HepG2 (cell line): ENCODE data around the gene ACSM5. TPM values are rescaled to one million over a fixed set of nuclear protein-coding genes. Genes with fewer than 3 reads are reported as not detected.

Source experiments
- AGO1 ChIP-seq: fragments of 200-400 bp; formaldehyde crosslinking; IDR thresholded peaks from 2 replicates; pipeline ENCODE4 v1.6.1; 2017; ENCODE audit warnings: mild to moderate bottlenecking, low read depth, low read length, moderate library complexity; ENCODE audit not compliant: poor library complexity, severe bottlenecking
- ETV6 ChIP-seq: sonication (generic); formaldehyde crosslinking; conservative IDR thresholded peaks from 2 replicates; pipeline ENCODE4 v1.4.0; 2020; ENCODE audit warnings: missing genetic modification reagents
- FOXJ3 ChIP-seq: sonication (generic); formaldehyde crosslinking; IDR thresholded peaks from 2 replicates; pipeline ENCODE4 v1.4.0; 2020; ENCODE audit warnings: missing genetic modification reagents, mild to moderate bottlenecking, borderline replicate concordance
- HMGA1 ChIP-seq: sonication (generic); formaldehyde crosslinking; conservative IDR thresholded peaks from 2 replicates; pipeline ENCODE4 v1.4.0; 2020; ENCODE audit warnings: missing genetic modification reagents
- HNF4G ChIP-seq, 2 experiments: sonication (generic) in 1 of 2; formaldehyde crosslinking in 1 of 2; IDR thresholded peaks; 2 replicates each; pipeline versions ENCODE4 v1.4.0 to v1.6.1; 2011 to 2020; ENCODE audit warnings: borderline replicate concordance in 2 of 2, low read depth in 2 of 2, mild to moderate bottlenecking in 2 of 2, low read length in 1 of 2, missing genetic modification reagents in 1 of 2, moderate library complexity in 1 of 2
- KMT2B ChIP-seq: IDR thresholded peaks from 2 replicates; pipeline ENCODE4 v1.6.1; 2016; ENCODE audit warnings: missing genetic modification reagents, missing compliant biosample characterization
- RFXAP ChIP-seq: sonication (generic); formaldehyde crosslinking; IDR thresholded peaks from 2 replicates; pipeline ENCODE4 v1.4.0; 2020; ENCODE audit warnings: missing genetic modification reagents, borderline replicate concordance
- TMF1 ChIP-seq: sonication (generic); formaldehyde crosslinking; IDR thresholded peaks from 2 replicates; pipeline ENCODE4 v1.8.1; 2022; ENCODE audit warnings: low read depth, missing genetic modification reagents
- ZEB1 ChIP-seq: IDR thresholded peaks from 2 replicates; pipeline ENCODE4 v1.6.1; 2012; ENCODE audit warnings: mild to moderate bottlenecking, low read depth, inconsistent platforms; ENCODE audit not compliant: insufficient replicate concordance
- ZFP82 ChIP-seq: sonication (generic); formaldehyde crosslinking; IDR thresholded peaks from 2 replicates; pipeline ENCODE4 v1.5.1; 2020; ENCODE audit warnings: mild to moderate bottlenecking, missing genetic modification reagents, borderline replicate concordance
- ZNF251 ChIP-seq: sonication (generic); formaldehyde crosslinking; IDR thresholded peaks from 2 replicates; pipeline ENCODE4 v1.9.0; 2021; ENCODE audit warnings: mild to moderate bottlenecking, missing genetic modification reagents
- ZNF501 ChIP-seq: sonication (generic); formaldehyde crosslinking; IDR thresholded peaks from 2 replicates; pipeline ENCODE4 v1.5.1; 2020; ENCODE audit warnings: mild to moderate bottlenecking, moderate library complexity, missing genetic modification reagents
- ZNF547 ChIP-seq: sonication (generic); formaldehyde crosslinking; IDR thresholded peaks from 2 replicates; pipeline ENCODE4 v1.5.1; 2020; ENCODE audit warnings: mild to moderate bottlenecking, missing genetic modification reagents
- ZNF557 ChIP-seq: sonication (generic); formaldehyde crosslinking; IDR thresholded peaks from 2 replicates; pipeline ENCODE4 v1.4.0; 2020; ENCODE audit warnings: missing genetic modification reagents
- ZNF569 ChIP-seq: sonication (generic); formaldehyde crosslinking; IDR thresholded peaks from 2 replicates; pipeline ENCODE4 v1.5.0; 2020; ENCODE audit warnings: mild to moderate bottlenecking, missing genetic modification reagents, moderate library complexity, borderline replicate concordance
- ZNF598 ChIP-seq: sonication (generic); formaldehyde crosslinking; IDR thresholded peaks from 2 replicates; pipeline ENCODE4 v1.5.1; 2020; ENCODE audit warnings: mild to moderate bottlenecking, missing genetic modification reagents, borderline replicate concordance
- ZNF660 ChIP-seq: sonication (generic); formaldehyde crosslinking; IDR thresholded peaks from 2 replicates; pipeline ENCODE4 v1.5.1; 2020; ENCODE audit warnings: mild to moderate bottlenecking, low read depth, missing genetic modification reagents, borderline replicate concordance
- ZNF839 ChIP-seq: sonication (generic); formaldehyde crosslinking; IDR thresholded peaks from 2 replicates; pipeline ENCODE4 v1.4.0; 2020; ENCODE audit warnings: missing genetic modification reagents, mild to moderate bottlenecking, borderline replicate concordance
- polyA plus RNA-seq, 8 experiments: library from polyadenylated mRNA; depleted of rRNA in 3 of 8; stranded (reverse) in 7 of 8; unstranded in 1 of 8; fragments of >200 nt; fragmentation: Illumina TruSeq in 4 of 8; extraction: Trizol in 4 of 8; gene quantifications; 2 replicates each; pipeline versions ENCODE4 v1.2.1 to v1.2.3, GENCODE V29; 2011 to 2016; ENCODE audit warnings: low read depth in 4 of 8, missing spikeins in 1 of 8, mixed read lengths in 1 of 8; ENCODE audit not compliant: insufficient read depth in 1 of 8
- total RNA-seq, 5 experiments: library from RNA; depleted of rRNA; stranded (reverse); fragments of >200 nt; fragmentation: Illumina TruSeq; extraction: Trizol; gene quantifications; 2 replicates each; pipeline ENCODE4 v1.2.3, GENCODE V29; 2016; ENCODE audit warnings: low read depth in 1 of 5
- TF ChIP-seq, protein P1 (sequence below): sonication (generic); formaldehyde crosslinking; IDR thresholded peaks from 2 replicates; pipeline ENCODE4 v1.5.0; 2020; ENCODE audit warnings: mild to moderate bottlenecking, missing genetic modification reagents
- TF ChIP-seq, protein P2 (sequence below): sonication (generic); formaldehyde crosslinking; IDR thresholded peaks from 2 replicates; pipeline ENCODE4 v1.4.0; 2020; ENCODE audit warnings: missing genetic modification reagents, mild to moderate bottlenecking, borderline replicate concordance
- TF ChIP-seq, protein P3 (sequence below): sonication (generic); formaldehyde crosslinking; IDR thresholded peaks from 2 replicates; pipeline ENCODE4 v1.5.0; 2020; ENCODE audit warnings: mild to moderate bottlenecking, missing genetic modification reagents

The ACSM5 gene
- total and polyA plus RNA-seq, 2 of the 13 experiments (the other 11 are each of a cell fraction or from before 2014, with no cell fraction given), result 9.1 to 15.0 TPM

DNA sequence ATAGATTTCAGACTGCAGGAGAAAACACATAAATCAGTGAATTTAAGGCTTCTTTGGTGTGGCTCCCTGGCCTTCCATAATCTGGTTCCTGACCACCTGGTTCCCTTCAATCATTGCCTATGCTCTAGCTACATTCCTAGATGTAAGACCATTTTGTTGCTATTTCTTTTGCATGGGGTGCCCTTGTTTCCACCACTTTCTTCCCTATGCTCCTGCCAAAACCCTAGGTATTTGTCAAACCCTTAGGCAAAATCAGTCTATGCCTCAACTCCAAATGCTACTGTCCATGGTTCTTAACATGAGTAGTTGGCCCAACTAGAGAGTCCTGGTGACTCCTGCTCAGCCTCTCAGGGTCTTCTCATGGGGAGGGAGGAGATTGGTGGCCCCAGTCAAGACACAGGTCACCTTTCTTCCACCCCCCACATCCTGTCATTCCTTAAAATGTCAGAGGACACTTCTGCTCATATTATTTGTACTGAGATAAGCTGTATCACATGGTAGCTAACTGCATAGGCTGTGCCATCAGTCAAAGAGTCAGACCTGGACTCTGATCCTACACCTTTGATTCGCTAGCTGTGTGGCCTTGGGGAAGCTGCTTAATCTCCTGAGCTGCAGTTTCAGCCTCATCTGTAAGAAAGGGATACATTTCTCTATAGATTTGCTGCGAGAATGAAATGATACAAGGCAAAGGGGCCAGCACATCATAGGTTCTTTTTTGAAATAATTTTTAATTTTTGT lies 15.0 kb downstream of the ACSM5 start (continued):
- TF ChIP-seq ZNF547 (CRISPR knock-in tag), result peak; percentile 42
- peak; percentile 58; the same call in 1 of the 2 replicates for TF ChIP-seq KMT2B (CRISPR knock-in tag)
- TF ChIP-seq ZNF557, result peak; percentile 27; the same call in 1 of the 2 replicates
- peak; percentile 93 for TF ChIP-seq ZNF501 (CRISPR knock-in tag)
- TF ChIP-seq ETV6, result no peak
- TF ChIP-seq AGO1, result no peak
- TF ChIP-seq HNF4G (IDR thresholded peaks at IDR 0.05; ENCODE audit: borderline replicate concordance, low read depth, low read length), result peak; percentile 86
- TF ChIP-seq HNF4G (CRISPR knock-in tag; IDR thresholded peaks at IDR 0.05; ENCODE audit: borderline replicate concordance, low read depth), result peak; percentile 96; the same call in 1 of the 2 replicates
- TF ChIP-seq ZNF660 (CRISPR knock-in tag), result no peak
- no peak for TF ChIP-seq HMGA1 (CRISPR knock-in tag)
- TF ChIP-seq ZNF251 (CRISPR knock-in tag), result no peak
- no peak; the same call in 1 of the 2 replicates for TF ChIP-seq FOXJ3 (CRISPR knock-in tag)
- no peak for TF ChIP-seq ZEB1
- TF ChIP-seq, protein P1, sequence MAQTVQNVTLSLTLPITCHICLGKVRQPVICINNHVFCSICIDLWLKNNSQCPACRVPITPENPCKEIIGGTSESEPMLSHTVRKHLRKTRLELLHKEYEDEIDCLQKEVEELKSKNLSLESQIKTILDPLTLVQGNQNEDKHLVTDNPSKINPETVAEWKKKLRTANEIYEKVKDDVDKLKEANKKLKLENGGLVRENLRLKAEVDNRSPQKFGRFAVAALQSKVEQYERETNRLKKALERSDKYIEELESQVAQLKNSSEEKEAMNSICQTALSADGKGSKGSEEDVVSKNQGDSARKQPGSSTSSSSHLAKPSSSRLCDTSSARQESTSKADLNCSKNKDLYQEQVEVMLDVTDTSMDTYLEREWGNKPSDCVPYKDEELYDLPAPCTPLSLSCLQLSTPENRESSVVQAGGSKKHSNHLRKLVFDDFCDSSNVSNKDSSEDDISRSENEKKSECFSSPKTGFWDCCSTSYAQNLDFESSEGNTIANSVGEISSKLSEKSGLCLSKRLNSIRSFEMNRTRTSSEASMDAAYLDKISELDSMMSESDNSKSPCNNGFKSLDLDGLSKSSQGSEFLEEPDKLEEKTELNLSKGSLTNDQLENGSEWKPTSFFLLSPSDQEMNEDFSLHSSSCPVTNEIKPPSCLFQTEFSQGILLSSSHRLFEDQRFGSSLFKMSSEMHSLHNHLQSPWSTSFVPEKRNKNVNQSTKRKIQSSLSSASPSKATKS, result no peak
- TF ChIP-seq, protein P2, sequence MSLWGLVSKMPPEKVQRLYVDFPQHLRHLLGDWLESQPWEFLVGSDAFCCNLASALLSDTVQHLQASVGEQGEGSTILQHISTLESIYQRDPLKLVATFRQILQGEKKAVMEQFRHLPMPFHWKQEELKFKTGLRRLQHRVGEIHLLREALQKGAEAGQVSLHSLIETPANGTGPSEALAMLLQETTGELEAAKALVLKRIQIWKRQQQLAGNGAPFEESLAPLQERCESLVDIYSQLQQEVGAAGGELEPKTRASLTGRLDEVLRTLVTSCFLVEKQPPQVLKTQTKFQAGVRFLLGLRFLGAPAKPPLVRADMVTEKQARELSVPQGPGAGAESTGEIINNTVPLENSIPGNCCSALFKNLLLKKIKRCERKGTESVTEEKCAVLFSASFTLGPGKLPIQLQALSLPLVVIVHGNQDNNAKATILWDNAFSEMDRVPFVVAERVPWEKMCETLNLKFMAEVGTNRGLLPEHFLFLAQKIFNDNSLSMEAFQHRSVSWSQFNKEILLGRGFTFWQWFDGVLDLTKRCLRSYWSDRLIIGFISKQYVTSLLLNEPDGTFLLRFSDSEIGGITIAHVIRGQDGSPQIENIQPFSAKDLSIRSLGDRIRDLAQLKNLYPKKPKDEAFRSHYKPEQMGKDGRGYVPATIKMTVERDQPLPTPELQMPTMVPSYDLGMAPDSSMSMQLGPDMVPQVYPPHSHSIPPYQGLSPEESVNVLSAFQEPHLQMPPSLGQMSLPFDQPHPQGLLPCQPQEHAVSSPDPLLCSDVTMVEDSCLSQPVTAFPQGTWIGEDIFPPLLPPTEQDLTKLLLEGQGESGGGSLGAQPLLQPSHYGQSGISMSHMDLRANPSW (CRISPR knock-in tag), result peak; percentile 72; the same call in 1 of the 2 replicates
- no peak for TF ChIP-seq ZNF569 (CRISPR knock-in tag)
- 0 out of 2 replicates have a peak, but pooled peaks have one; percentile 57 for TF ChIP-seq ZNF598 (CRISPR knock-in tag)
- TF ChIP-seq TMF1 (CRISPR knock-in tag), result no peak
- no peak for TF ChIP-seq ZNF839 (CRISPR knock-in tag)
- TF ChIP-seq, protein P3, sequence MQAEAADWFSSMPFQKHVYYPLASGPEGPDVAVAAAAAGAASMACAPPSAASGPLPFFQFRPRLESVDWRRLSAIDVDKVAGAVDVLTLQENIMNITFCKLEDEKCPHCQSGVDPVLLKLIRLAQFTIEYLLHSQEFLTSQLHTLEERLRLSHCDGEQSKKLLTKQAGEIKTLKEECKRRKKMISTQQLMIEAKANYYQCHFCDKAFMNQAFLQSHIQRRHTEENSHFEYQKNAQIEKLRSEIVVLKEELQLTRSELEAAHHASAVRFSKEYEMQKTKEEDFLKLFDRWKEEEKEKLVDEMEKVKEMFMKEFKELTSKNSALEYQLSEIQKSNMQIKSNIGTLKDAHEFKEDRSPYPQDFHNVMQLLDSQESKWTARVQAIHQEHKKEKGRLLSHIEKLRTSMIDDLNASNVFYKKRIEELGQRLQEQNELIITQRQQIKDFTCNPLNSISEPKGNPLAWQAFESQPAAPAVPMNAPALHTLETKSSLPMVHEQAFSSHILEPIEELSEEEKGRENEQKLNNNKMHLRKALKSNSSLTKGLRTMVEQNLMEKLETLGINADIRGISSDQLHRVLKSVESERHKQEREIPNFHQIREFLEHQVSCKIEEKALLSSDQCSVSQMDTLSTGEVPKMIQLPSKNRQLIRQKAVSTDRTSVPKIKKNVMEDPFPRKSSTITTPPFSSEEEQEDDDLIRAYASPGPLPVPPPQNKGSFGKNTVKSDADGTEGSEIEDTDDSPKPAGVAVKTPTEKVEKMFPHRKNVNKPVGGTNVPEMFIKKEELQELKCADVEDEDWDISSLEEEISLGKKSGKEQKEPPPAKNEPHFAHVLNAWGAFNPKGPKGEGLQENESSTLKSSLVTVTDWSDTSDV, result no peak
- no peak for TF ChIP-seq ZFP82 (CRISPR knock-in tag)
- TF ChIP-seq RFXAP (CRISPR knock-in tag), result peak; percentile 42; the same call in 1 of the 2 replicates
